WTC11 (cell line): ENCODE measurements around the gene SDCCAG8.

ENCODE experiments used
- ELF4 ChIP-seq: sonication (generic); formaldehyde crosslinking; IDR thresholded peaks from 2 replicates; pipeline ENCODE4 v1.8.1; 2022; ENCODE audit warnings: low read depth, mild to moderate bottlenecking, moderate library complexity, missing genetic modification reagents
- NFE2L1 ChIP-seq: sonication (generic); formaldehyde crosslinking; IDR thresholded peaks from 2 replicates; pipeline ENCODE4 v1.8.1; 2023; ENCODE audit warnings: missing genetic modification reagents
- NR3C1 ChIP-seq: sonication (generic); formaldehyde crosslinking; conservative IDR thresholded peaks from 2 replicates; pipeline ENCODE4 v1.8.1; 2023; ENCODE audit warnings: low read depth, mild to moderate bottlenecking, missing genetic modification reagents
- SOX15 ChIP-seq: fragments of 250-450 bp; sonication (Bioruptor Pico); IDR thresholded peaks from 2 replicates; pipeline ENCODE4 v1.9.0; 2021; ENCODE audit warnings: mild to moderate bottlenecking
- TF ChIP-seq, protein P1 (sequence below): fragments of 200-600 bp; IDR thresholded peaks from 2 replicates; pipeline ENCODE4 v1.8.0; 2022; ENCODE audit warnings: antibody characterized with exemption
- TF ChIP-seq, protein P2 (sequence below): sonication (generic); formaldehyde crosslinking; IDR thresholded peaks from 2 replicates; pipeline ENCODE4 v1.8.1; 2022; ENCODE audit warnings: low read depth, mild to moderate bottlenecking, moderate library complexity, missing genetic modification reagents, borderline replicate concordance

DNA sequence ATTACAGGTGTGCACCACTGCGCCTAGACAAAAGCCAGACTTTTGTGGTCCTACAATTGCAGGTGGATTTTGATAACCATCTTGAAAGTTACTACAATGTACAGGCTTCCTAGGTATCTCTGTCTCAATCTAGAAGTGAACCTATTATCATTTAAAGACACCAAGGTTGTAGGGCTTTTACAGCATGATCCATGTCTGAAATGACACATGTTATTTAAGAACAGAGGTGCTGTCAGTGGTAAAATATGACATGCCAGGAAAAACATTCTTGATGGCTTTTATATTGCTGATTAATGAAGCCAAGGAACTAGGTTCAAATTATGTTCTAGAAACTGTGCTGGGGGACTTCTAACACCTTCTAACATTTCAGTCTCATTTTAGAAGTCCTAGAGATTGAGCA lies 253.1 kb downstream of the SDCCAG8 start:
- TF ChIP-seq SOX15 (CRISPR knock-in tag) (no peak), ELF4 (CRISPR knock-in tag) (no peak), NFE2L1 (CRISPR knock-in tag) (no peak), NR3C1 (CRISPR knock-in tag) (no peak)
- TF ChIP-seq, protein P1, sequence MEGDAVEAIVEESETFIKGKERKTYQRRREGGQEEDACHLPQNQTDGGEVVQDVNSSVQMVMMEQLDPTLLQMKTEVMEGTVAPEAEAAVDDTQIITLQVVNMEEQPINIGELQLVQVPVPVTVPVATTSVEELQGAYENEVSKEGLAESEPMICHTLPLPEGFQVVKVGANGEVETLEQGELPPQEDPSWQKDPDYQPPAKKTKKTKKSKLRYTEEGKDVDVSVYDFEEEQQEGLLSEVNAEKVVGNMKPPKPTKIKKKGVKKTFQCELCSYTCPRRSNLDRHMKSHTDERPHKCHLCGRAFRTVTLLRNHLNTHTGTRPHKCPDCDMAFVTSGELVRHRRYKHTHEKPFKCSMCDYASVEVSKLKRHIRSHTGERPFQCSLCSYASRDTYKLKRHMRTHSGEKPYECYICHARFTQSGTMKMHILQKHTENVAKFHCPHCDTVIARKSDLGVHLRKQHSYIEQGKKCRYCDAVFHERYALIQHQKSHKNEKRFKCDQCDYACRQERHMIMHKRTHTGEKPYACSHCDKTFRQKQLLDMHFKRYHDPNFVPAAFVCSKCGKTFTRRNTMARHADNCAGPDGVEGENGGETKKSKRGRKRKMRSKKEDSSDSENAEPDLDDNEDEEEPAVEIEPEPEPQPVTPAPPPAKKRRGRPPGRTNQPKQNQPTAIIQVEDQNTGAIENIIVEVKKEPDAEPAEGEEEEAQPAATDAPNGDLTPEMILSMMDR = no peak
- TF ChIP-seq, protein P2, sequence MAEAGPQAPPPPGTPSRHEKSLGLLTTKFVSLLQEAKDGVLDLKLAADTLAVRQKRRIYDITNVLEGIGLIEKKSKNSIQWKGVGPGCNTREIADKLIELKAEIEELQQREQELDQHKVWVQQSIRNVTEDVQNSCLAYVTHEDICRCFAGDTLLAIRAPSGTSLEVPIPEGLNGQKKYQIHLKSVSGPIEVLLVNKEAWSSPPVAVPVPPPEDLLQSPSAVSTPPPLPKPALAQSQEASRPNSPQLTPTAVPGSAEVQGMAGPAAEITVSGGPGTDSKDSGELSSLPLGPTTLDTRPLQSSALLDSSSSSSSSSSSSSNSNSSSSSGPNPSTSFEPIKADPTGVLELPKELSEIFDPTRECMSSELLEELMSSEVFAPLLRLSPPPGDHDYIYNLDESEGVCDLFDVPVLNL (CRISPR knock-in tag) = no peak
